GM18519 (cell line): Measurements from ENCODE around the gene C14orf93.

Source experiments
- ATAC-seq: cut with Tn5 transposase; IDR thresholded peaks from one replicate; pipeline ENCODE4 v1.9.1; 2021; ENCODE audit warnings: mild to moderate bottlenecking, moderate library complexity; ENCODE audit not compliant: unreplicated experiment, low FRiP score

The C14orf93 gene

DNA sequence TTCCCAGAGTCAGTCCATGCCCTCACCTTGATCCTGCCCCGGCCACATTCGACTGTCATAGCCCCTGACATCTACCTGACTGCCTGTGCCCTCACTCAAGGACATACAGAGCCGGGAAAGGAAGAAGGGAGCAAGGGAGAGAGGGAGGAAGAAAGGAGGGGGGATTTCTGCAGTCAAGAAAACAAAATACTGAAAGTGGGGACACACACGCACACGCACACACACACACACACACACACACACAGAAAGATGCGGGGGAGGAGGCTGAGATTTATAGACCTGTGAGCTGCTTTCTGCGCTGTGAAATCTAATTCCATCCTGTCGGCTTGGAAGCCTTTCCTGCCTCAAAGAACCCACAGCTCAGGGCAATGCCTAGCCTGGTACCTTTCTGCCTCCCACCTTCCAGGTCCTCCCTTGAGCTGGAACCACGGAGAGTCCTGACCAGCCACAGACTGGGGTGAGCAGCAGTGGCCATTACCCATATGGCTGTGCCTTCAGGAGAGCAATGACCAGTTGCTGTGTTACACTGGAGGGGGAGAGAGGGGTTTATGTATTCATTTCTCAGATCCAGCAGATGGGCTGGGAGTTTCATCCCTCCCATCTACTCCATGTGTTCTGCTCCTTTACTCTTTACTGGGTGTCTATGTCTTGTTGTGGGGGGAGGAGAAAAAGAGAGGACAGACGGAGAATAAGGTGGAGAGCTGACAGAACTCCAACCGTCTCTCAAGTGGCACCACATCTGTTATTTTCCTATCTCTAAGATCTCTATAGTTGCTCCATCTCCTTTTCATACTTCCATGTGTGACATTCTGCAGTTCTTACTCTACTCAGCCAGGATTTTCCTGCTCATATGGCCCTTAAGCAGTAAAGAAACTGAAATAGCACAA is 12.9 kb downstream of the C14orf93 start:
- ATAC-seq = no peak

- ATAC-seq = no peak
These were observed 13.9 kb downstream of the C14orf93 start for GRCh38 chr14:22995889-22996625.

- ATAC-seq = no peak
These were observed 15.1 kb downstream of the C14orf93 start for GRCh38 chr14:22994762-22995275.

DNA sequence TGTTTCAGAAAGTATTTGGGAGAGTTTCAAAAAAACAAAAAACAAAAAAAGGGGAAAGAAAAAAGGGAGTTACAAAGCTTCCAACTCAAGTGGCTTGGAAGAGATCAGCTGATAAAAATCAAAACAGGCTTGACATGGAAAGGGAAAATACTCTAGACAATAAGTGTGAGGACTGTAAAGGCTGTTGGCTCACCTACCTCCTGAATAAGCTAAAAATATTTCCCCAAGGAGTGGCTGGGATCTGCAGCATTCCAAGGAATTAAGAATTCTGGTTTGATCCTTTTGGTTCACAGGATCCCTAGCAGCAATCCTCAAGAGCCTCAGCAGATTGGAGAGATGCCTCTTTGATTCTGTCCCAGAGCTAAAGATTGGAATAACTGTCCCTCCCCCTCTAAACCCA is 16.4 kb downstream of the C14orf93 start:
- ATAC-seq = no peak

- no peak for ATAC-seq
These were observed 18.1 kb downstream of the C14orf93 start for GRCh38 chr14:22991852-22992251.

GRCh38 chr14:22987291-22987690 is 22.7 kb downstream of the C14orf93 start:
- ATAC-seq = no peak

GRCh38 chr14:22986508-22987054 is 23.4 kb downstream of the C14orf93 start:
- no peak for ATAC-seq

GRCh38 chr14:22985894-22986507 is 23.9 kb downstream of the C14orf93 start:
- ATAC-seq = no peak

DNA sequence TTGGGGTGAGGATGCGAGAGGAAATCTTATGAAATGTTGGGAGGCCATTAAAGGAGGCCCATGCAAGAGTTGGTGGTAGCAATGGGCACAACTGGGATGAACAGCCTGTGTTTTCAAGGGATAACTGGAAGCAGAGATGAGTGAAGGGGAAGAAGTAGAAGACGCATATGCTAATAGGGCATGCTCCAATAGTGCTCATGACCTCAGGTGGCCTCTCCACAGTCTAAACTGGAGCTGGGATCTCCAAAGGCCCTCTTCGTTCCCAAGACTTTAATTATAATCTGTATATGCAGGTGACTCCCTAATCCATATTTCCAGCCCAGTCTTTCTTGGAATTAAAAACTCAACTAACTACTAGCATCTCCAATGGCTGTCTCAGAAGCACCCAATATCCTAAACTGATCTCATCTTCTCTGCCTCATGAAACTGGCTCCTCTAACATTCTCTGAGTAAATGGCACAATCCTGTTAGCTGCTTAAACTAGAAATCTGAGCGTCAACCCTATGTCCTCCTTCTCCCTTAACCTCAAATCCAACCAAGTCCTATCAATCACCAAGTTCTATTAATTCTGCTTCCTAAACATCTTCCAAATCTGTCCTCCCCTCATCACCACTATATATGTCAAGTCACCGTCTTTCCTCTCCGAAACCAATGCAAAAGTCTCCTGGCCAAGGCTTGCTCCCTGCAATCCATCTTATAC is 24.8 kb downstream of the C14orf93 start:
- ATAC-seq = no peak

GRCh38 chr14:22982477-22983245 is 27.3 kb downstream of the C14orf93 start, which contains the start of gene AJUBA:
AJUBA (minus strand) TSS chr14:22982551; CDS start chr14:22982266, 285 bp downstream.
- no peak for ATAC-seq

GRCh38 chr14:22981876-22982476 is 28.0 kb downstream of the C14orf93 start:
- ATAC-seq = no peak

- no peak for ATAC-seq
These were observed 28.7 kb downstream of the C14orf93 start for GRCh38 chr14:22981090-22981875.

- no peak for ATAC-seq
These were observed 29.3 kb downstream of the C14orf93 start for GRCh38 chr14:22980672-22981089.

DNA sequence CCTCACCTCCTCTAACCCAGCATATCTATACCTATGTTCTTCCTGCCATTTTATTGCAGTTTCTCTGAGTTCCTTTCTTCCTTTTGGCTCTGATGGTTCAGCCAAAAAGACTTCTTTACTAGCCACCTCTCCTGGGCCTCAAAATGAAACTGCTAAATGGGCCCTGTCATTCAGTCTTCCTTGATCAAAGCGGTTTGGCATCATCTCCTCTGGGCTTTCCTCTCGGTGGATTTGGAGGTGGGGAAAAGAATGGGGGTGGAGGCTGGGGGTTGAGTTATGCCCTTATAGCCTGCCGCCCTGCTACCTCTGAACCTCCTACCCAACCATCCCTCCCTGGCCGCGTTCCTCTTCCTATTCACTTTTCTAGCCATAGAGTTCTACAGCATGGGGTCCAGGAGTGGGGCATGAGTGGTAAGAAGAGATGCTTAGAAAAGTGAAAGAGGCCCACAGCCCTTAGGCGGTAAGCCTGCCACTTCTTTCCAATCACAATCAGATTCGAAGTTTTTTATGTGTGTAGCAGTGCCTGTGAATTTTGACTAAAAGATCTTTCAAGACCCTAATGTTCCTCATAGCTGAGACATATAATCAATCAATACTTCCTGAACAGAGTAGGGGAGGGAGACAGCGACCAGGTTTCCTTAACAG is 30.1 kb downstream of the C14orf93 start:
- ATAC-seq = no peak

GRCh38 chr14:22978981-22979671 is 30.8 kb downstream of the C14orf93 start:
- ATAC-seq = no peak

- no peak for ATAC-seq
These were observed 31.5 kb downstream of the C14orf93 start for GRCh38 chr14:22978487-22978837.
